H1 (cell line): ENCODE results near the gene CRISPLD2. TPM values are rescaled to one million over a fixed set of nuclear protein-coding genes. Genes with fewer than 3 reads are reported as not detected.

Source experiments
- CBX5 ChIP-seq: fragments of 300-800, 300-1000 bp; sonication (generic); IDR thresholded peaks from 2 replicates; pipeline ENCODE4 v1.7.1; 2016; ENCODE audit warnings: antibody characterized with exemption, low read length, low read depth
- CHD1 ChIP-seq: IDR thresholded peaks from 2 replicates; pipeline ENCODE4 v1.6.1; 2012; ENCODE audit warnings: low read depth, low read length, improper control_type of control experiment
- E2F6 ChIP-seq: IDR thresholded peaks from 2 replicates; pipeline ENCODE4 v1.6.1; 2012; ENCODE audit warnings: inconsistent platforms
- HDAC2 ChIP-seq, 2 experiments: fragments of 300-600 bp in 1 of 2; sonication (generic) in 1 of 2; IDR thresholded peaks; 2 replicates each; pipeline ENCODE4 v1.6.1; 2011 to 2012; ENCODE audit warnings: low read depth in 2 of 2, low read length in 2 of 2, mild to moderate bottlenecking in 2 of 2, moderate library complexity in 2 of 2, borderline replicate concordance in 1 of 2, inconsistent platforms in 1 of 2
- KDM1A ChIP-seq: fragments of 200-600, 300-600 bp; sonication (generic); IDR thresholded peaks from 2 replicates; pipeline ENCODE4 v1.7.1; 2016; ENCODE audit warnings: mild to moderate bottlenecking, low read length, borderline replicate concordance
- TCF12 ChIP-seq: IDR thresholded peaks from 2 replicates; pipeline ENCODE4 v1.6.1; 2011; ENCODE audit warnings: low read depth, mild to moderate bottlenecking, low read length
- polyA plus RNA-seq, 7 experiments: library from polyadenylated mRNA; depleted of rRNA in 3 of 7; stranded (reverse) in 5 of 7; unstranded in 2 of 7; fragments of >200 nt in 5 of 7; fragments of 200-250 nt in 2 of 7; gene quantifications; 1 replicate in 5 of 7; 2 replicates in 1 of 7; 4 replicates in 1 of 7; pipeline versions ENCODE4 v1.2.1 to v1.2.3, GENCODE V29; 2011 to 2013; ENCODE audit warnings: missing spikeins in 2 of 7, mixed read lengths in 2 of 7
- total RNA-seq: library from RNA; stranded (reverse); fragmentation: NEBNext Ultra II Directional; extraction: Animal tissue kit (Norgen Biotek cat#: 25700); gene quantifications from 2 replicates; pipeline ENCODE4 v1.2.1, GENCODE V29; 2021

The CRISPLD2 gene
- total and polyA plus RNA-seq, 2 of the 8 experiments (the other 6 are each of a cell fraction or from before 2014, with no cell fraction given): 2.7 to 5.1 TPM

DNA sequence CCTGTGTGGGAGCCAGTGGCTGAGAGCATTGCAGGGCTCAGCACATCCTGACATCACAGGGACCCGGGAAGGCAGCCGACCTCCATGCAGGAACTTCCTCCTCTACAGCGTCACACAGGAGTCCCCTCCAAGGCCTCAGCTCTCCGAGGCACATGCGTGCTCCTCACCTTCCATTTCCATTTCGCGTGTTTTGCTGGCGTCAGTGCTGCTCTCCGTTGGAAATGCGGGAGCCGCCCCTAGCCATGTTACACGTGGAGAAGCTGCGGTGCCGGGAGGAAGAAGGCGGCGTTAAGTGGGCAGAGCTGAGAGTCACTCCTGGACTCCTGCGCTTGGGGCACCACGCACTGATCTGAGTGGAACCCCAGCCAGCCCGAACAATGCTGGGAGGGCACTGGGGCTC is 25.2 kb upstream of the CRISPLD2 start (continued):
- TF ChIP-seq KDM1A: no peak
- TF ChIP-seq E2F6: no peak
- TF ChIP-seq CBX5: no peak
- no peak for TF ChIP-seq HDAC2 (IDR thresholded peaks at IDR 0.05; ENCODE audit: borderline replicate concordance in 1 of 2, low read depth in 2 of 2, low read length in 2 of 2)
- no peak for TF ChIP-seq TCF12
- no peak for TF ChIP-seq CHD1
- TF ChIP-seq, all 59 proteins: peak for 0
